SK-N-SH (cell line): ENCODE data around the gene KCNN3. TPM values are rescaled to one million over a fixed set of nuclear protein-coding genes. Genes with fewer than 3 reads are reported as not detected.

ENCODE experiments used
- CTCF ChIA-PET: fragments of 300-600, 350-600 bp; formaldehyde crosslinking; extraction: SDS; loops from one replicate; lab custom pipeline; 2021; lab: Yijun Ruan, JAX
- POLR2A ChIA-PET: fragments of 350-600 bp; sonication (Branson Sonifier 250); formaldehyde crosslinking; extraction: SDS; loops from one replicate; lab custom pipeline; 2020; ENCODE audit warnings: antibody characterized with exemption, inconsistent platforms; lab: Yijun Ruan, JAX
- DNase-seq: peaks from one replicate; pipeline ENCODE4 v3.0.0; 2012
- H2AFZ ChIP-seq: fragments of 200-600 bp; sonication (generic); 2 replicates; pipeline ENCODE4 v1.8.1; 2016; ENCODE audit warnings: antibody characterized with exemption, mild to moderate bottlenecking, low read depth
- H3F3A ChIP-seq: fragments of 200-600 bp; sonication (generic); replicated peaks from 2 replicates; pipeline ENCODE3; 2016; ENCODE audit warnings: antibody characterized with exemption, mild to moderate bottlenecking; ENCODE audit not compliant: insufficient read depth
- H3K27ac ChIP-seq, 2 experiments: fragments of 200-500 bp in 1 of 2; fragments of 200-600 bp in 1 of 2; sonication (Bioruptor generic) in 1 of 2; sonication (generic), shearing (Covaris generic) in 1 of 2; 2 replicates each; pipeline versions ENCODE4 v1.5.1 to v1.6.1; 2014 to 2016; ENCODE audit warnings: low read depth in 2 of 2, inconsistent platforms in 1 of 2, low read length in 1 of 2, mild to moderate bottlenecking in 1 of 2, mixed read lengths in 1 of 2
- H3K27me3 ChIP-seq: fragments of 200-600 bp; sonication (generic), shearing (Covaris generic); 2 replicates; pipeline ENCODE4 v1.6.1; 2016; ENCODE audit warnings: mixed run types; ENCODE audit not compliant: insufficient read depth
- H3K36me3 ChIP-seq, 2 experiments: fragments of 200-500 bp in 1 of 2; fragments of 200-600 bp in 1 of 2; sonication (Bioruptor generic) in 1 of 2; sonication (generic) in 1 of 2; replicated peaks in 1 of 2; 2 replicates each; pipeline versions ENCODE3 to v1.5.1; 2014 to 2016; ENCODE audit warnings: low read length in 1 of 2, mild to moderate bottlenecking in 1 of 2; ENCODE audit not compliant: insufficient read depth in 2 of 2, control insufficient read depth in 1 of 2
- H3K4me1 ChIP-seq, 2 experiments: fragments of 200-500 bp in 1 of 2; fragments of 200-600 bp in 1 of 2; sonication (Bioruptor generic) in 1 of 2; sonication (generic), shearing (Covaris generic) in 1 of 2; 2 replicates each; pipeline versions ENCODE4 v1.5.1 to v1.6.1; 2014 to 2016; ENCODE audit warnings: low read depth in 1 of 2, low read length in 1 of 2, mixed run types in 1 of 2; ENCODE audit not compliant: insufficient read depth in 2 of 2, control insufficient read depth in 1 of 2
- H3K4me2 ChIP-seq: fragments of 200-600 bp; sonication (generic), shearing (Covaris generic); 2 replicates; pipeline ENCODE4 v1.6.1; 2017; ENCODE audit warnings: mixed run types
- H3K4me3 ChIP-seq, 2 experiments: fragments of 200-500 bp in 1 of 2; fragments of 200-600 bp in 1 of 2; sonication (Bioruptor generic) in 1 of 2; sonication (generic), shearing (Covaris generic) in 1 of 2; 2 replicates each; pipeline versions ENCODE4 v1.5.1 to v1.8.1; 2014 to 2016; ENCODE audit warnings: low read depth in 2 of 2, inconsistent platforms in 1 of 2, low read length in 1 of 2, mild to moderate bottlenecking in 1 of 2, mixed read lengths in 1 of 2, moderate library complexity in 1 of 2
- H3K79me2 ChIP-seq: fragments of 200-600 bp; sonication (generic); 2 replicates; pipeline ENCODE4 v1.8.1; 2017; ENCODE audit warnings: mild to moderate bottlenecking; ENCODE audit not compliant: insufficient read depth
- H3K9ac ChIP-seq: fragments of 200-600 bp; sonication (generic); 2 replicates; pipeline ENCODE4 v1.6.1; 2017; ENCODE audit warnings: mixed run types
- H3K9me2 ChIP-seq: fragments of 200-600 bp; sonication (generic); 2 replicates; pipeline ENCODE4 v1.6.1; 2017; ENCODE audit warnings: mixed run types
- H3K9me3 ChIP-seq: fragments of 200-600 bp; sonication (generic); 2 replicates; pipeline ENCODE4 v1.6.1; 2017; ENCODE audit warnings: mixed run types, mild to moderate bottlenecking, moderate library complexity
- H4K20me1 ChIP-seq: fragments of 200-600 bp; sonication (generic); 2 replicates; pipeline ENCODE4 v1.6.1; 2017; ENCODE audit warnings: mild to moderate bottlenecking, mixed run types; ENCODE audit not compliant: insufficient read depth
- CHD2 ChIP-seq: fragments of 150-350 bp; IDR thresholded peaks from 2 replicates; pipeline ENCODE4 v1.6.1; 2018; ENCODE audit warnings: low read length; ENCODE audit not compliant: partially characterized antibody
- CTCF ChIP-seq: fragments of 200-600 bp; sonication (generic); IDR thresholded peaks from 2 replicates; pipeline ENCODE4 v1.6.1; 2017; ENCODE audit warnings: antibody characterized with exemption, mild to moderate bottlenecking, moderate library complexity
- ELF1 ChIP-seq: IDR thresholded peaks from 2 replicates; pipeline ENCODE4 v1.4.0; 2012
- EP300 ChIP-seq, 2 experiments: IDR thresholded peaks; 2 replicates each; pipeline versions ENCODE4 v1.4.0 to v1.6.1; 2012; ENCODE audit warnings: borderline replicate concordance in 1 of 2, low read depth in 1 of 2, low read length in 1 of 2
- GATA2 ChIP-seq: sonication (generic); formaldehyde crosslinking; IDR thresholded peaks from 2 replicates; pipeline ENCODE4 v1.5.0; 2020; ENCODE audit warnings: mild to moderate bottlenecking, missing genetic modification reagents
- IRF3 ChIP-seq: fragments of 150-350 bp; IDR thresholded peaks from 2 replicates; pipeline ENCODE4 v1.6.1; 2016; ENCODE audit warnings: mild to moderate bottlenecking, low read depth, low read length
- MAX ChIP-seq: IDR thresholded peaks from 2 replicates; pipeline ENCODE4 v1.4.0; 2012; ENCODE audit warnings: low read depth
- MXI1 ChIP-seq: IDR thresholded peaks from 2 replicates; pipeline ENCODE4 v1.6.1; 2012; ENCODE audit warnings: mild to moderate bottlenecking, low read depth, low read length, improper control_type of control experiment
- NFIC ChIP-seq: IDR thresholded peaks from 2 replicates; pipeline ENCODE4 v1.4.0; 2012; ENCODE audit warnings: borderline replicate concordance
- NRF1 ChIP-seq: IDR thresholded peaks from 2 replicates; pipeline ENCODE4 v1.6.1; 2012; ENCODE audit warnings: low read depth, mild to moderate bottlenecking, low read length
- POLR2AphosphoS5 ChIP-seq: IDR thresholded peaks from 2 replicates; pipeline ENCODE4 v1.6.1; 2012; ENCODE audit warnings: low read depth, low read length
- RAD21 ChIP-seq: IDR thresholded peaks from 2 replicates; pipeline ENCODE4 v1.6.1; 2012; ENCODE audit warnings: mild to moderate bottlenecking, low read length
- RCOR1 ChIP-seq: fragments of 150-350 bp; IDR thresholded peaks from 2 replicates; pipeline ENCODE4 v1.6.1; 2017; ENCODE audit warnings: antibody characterized with exemption, low read length
- SIN3A ChIP-seq: IDR thresholded peaks from 2 replicates; pipeline ENCODE4 v1.6.1; 2012; ENCODE audit warnings: low read depth, mild to moderate bottlenecking, low read length, moderate library complexity, borderline replicate concordance
- SMC3 ChIP-seq: IDR thresholded peaks from 2 replicates; pipeline ENCODE4 v1.6.1; 2012; ENCODE audit warnings: low read depth, low read length, improper control_type of control experiment
- TAF1 ChIP-seq: IDR thresholded peaks from 2 replicates; pipeline ENCODE4 v1.6.1; 2012; ENCODE audit warnings: low read depth, mild to moderate bottlenecking, low read length, moderate library complexity, borderline replicate concordance
- TCF12 ChIP-seq: IDR thresholded peaks from 2 replicates; pipeline ENCODE4 v1.4.0; 2012
- TEAD4 ChIP-seq: IDR thresholded peaks from 2 replicates; pipeline ENCODE4 v1.4.0; 2012; ENCODE audit warnings: mild to moderate bottlenecking, borderline replicate concordance; ENCODE audit not compliant: insufficient read depth
- USF2 ChIP-seq: fragments of 150-350 bp; IDR thresholded peaks from 2 replicates; pipeline ENCODE4 v1.6.1; 2017; ENCODE audit warnings: antibody characterized with exemption, low read length, low read depth, borderline replicate concordance
- WGBS: methylation state at CpG from one replicate; pipeline ENCODE4 v1.1.6; 2017; ENCODE audit warnings: low lambda C conversion rate; 5-methylcytosine and 5-hydroxymethylcytosine counted together
- polyA plus RNA-seq, 3 experiments: library from polyadenylated mRNA; depleted of rRNA; stranded (reverse); fragments of >200 nt; gene quantifications; 2 replicates each; pipeline ENCODE4 v1.2.3, GENCODE V29; 2012
- TF ChIP-seq, protein P1 (sequence below): IDR thresholded peaks from 2 replicates; pipeline ENCODE4 v1.6.1; 2012; ENCODE audit warnings: mild to moderate bottlenecking, low read depth, low read length, moderate library complexity

The KCNN3 gene
- polyA plus RNA-seq, 1 of the 3 experiments (the other 2 are of a cell fraction): 0.16 TPM

DNA sequence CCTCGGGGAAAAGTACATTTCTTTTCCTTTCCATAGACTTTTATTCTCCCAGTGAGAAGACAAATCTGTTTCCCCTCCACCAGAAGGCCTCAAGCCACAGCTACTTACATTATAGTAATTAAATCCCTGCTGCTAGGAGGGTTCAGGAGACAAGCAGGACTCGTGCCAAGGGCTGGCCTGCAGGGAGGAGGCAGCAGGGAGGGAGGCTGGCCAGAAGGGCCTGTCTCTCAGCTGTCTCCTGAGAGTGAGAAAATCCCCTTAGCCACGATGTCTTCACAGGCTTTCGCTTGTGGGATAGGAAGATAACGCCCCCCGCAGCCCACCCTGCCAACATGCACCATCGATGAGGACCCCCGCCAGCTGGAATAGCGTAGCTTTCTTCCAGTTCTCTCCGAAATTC is 14.0 kb downstream of the KCNN3 start:
- POLR2A ChIA-PET: interaction anchor here (1.2 to 1.5 kb wide), 2 partner anchors 8 to 13 kb away, joined by 3 read pairs; no protein-coding TSS in a partner anchor
- Histone ChIP-seq H3K27ac (no peak overlapping the region; a peak in 1 of 4 replicates), H3K27me3 (no peaks in the 10 kb centered on the region), H3K79me2 (no peaks in the 10 kb centered on the region), H3K36me3 (no peaks in the 10 kb centered on the region), H3K9me3 (no peaks in the 10 kb centered on the region), H3K4me1 (peaks cover 0 to 23% of the 10 kb centered on the region in 2 experiments; a peak in 1 of 4 replicates), H3K9me2 (no peaks in the 10 kb centered on the region), H3K4me3 (no peak overlapping the region), H3F3A (no peaks in the 10 kb centered on the region), H2AFZ (no peak overlapping the region), H3K4me2 (no peak overlapping the region), H4K20me1 (no peaks in the 10 kb centered on the region), H3K9ac (no peak overlapping the region)
- WGBS: 60% methylated on average over 10 of the region's 10 CpGs
- CTCF ChIA-PET: interaction anchor here (0.7 to 6.2 kb wide), 13 partner anchors 11 to 187 kb away, joined by 3 to 58 read pairs (median 4); partner anchors contain the start of gene KCNN3
- peak; percentile 56 for DNase-seq
- TF ChIP-seq USF2 (no peak), SMC3 (no peak), CHD2 (no peak), POLR2AphosphoS5 (no peak), RAD21 (peak; percentile 37; the same call in 1 of the 2 replicates), MXI1 (no peak), TCF12 (no peak), MAX (no peak), NFIC (no peak), CTCF (no peak), TEAD4 (no peak), TAF1 (no peak), NRF1 (no peak), SIN3A (no peak), RCOR1 (peak; percentile 52; the same call in 1 of the 2 replicates), IRF3 (no peak), EP300 (IDR thresholded peaks at IDR 0.05; ENCODE audit: borderline replicate concordance in 1 of 2, low read depth in 1 of 2, low read length in 1 of 2) (peak in 1 of 2 experiments; percentile 21; a peak in 1 of 4 replicates), GATA2 (no peak), ELF1 (no peak)
- TF ChIP-seq, protein P1, sequence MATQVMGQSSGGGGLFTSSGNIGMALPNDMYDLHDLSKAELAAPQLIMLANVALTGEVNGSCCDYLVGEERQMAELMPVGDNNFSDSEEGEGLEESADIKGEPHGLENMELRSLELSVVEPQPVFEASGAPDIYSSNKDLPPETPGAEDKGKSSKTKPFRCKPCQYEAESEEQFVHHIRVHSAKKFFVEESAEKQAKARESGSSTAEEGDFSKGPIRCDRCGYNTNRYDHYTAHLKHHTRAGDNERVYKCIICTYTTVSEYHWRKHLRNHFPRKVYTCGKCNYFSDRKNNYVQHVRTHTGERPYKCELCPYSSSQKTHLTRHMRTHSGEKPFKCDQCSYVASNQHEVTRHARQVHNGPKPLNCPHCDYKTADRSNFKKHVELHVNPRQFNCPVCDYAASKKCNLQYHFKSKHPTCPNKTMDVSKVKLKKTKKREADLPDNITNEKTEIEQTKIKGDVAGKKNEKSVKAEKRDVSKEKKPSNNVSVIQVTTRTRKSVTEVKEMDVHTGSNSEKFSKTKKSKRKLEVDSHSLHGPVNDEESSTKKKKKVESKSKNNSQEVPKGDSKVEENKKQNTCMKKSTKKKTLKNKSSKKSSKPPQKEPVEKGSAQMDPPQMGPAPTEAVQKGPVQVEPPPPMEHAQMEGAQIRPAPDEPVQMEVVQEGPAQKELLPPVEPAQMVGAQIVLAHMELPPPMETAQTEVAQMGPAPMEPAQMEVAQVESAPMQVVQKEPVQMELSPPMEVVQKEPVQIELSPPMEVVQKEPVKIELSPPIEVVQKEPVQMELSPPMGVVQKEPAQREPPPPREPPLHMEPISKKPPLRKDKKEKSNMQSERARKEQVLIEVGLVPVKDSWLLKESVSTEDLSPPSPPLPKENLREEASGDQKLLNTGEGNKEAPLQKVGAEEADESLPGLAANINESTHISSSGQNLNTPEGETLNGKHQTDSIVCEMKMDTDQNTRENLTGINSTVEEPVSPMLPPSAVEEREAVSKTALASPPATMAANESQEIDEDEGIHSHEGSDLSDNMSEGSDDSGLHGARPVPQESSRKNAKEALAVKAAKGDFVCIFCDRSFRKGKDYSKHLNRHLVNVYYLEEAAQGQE: no peak
